Calu3 (cell line): ENCODE data around the gene FAM219A. TPM values are rescaled to one million over a fixed set of nuclear protein-coding genes. Genes with fewer than 3 reads are reported as not detected.
A peak's percentile ranks its signal among the peaks of the same experiment; 100 is the strongest.

ENCODE experiments used
- BruUV-seq: library from RNA; stranded (reverse); fragments of 400-500 nt; replicated peaks from 2 replicates; lab custom pipeline; 2021; lab: Mats Ljungman, UMichigan
- CTCF ChIA-PET: fragments of 300-600 bp; sonication (Branson Sonifier 250); formaldehyde crosslinking; loops from one replicate; lab custom pipeline; 2022; ENCODE audit warnings: antibody characterized with exemption; lab: Charles Lee
- DNase-seq: peaks from one replicate; pipeline ENCODE4 v3.0.0; 2022
- H3K27ac Mint-ChIP-seq: one replicate; pipeline ENCODE4 v1.8.0; 2022; ENCODE audit warnings: mixed read lengths; ENCODE audit not compliant: unreplicated experiment
- H3K27me3 Mint-ChIP-seq: one replicate; pipeline ENCODE4 v1.8.0; 2022; ENCODE audit warnings: mixed read lengths; ENCODE audit not compliant: unreplicated experiment
- H3K36me3 Mint-ChIP-seq: one replicate; pipeline ENCODE4 v1.8.0; 2022; ENCODE audit warnings: mild to moderate bottlenecking, moderate library complexity, mixed read lengths; ENCODE audit not compliant: insufficient read depth, unreplicated experiment
- H3K4me1 Mint-ChIP-seq: one replicate; pipeline ENCODE4 v1.8.0; 2022; ENCODE audit warnings: mild to moderate bottlenecking, low read depth, mixed read lengths; ENCODE audit not compliant: unreplicated experiment
- H3K4me3 Mint-ChIP-seq: one replicate; pipeline ENCODE4 v1.8.0; 2022; ENCODE audit warnings: mild to moderate bottlenecking, low read depth, moderate library complexity, mixed read lengths; ENCODE audit not compliant: unreplicated experiment
- H3K9me3 Mint-ChIP-seq: one replicate; pipeline ENCODE4 v1.8.0; 2022; ENCODE audit warnings: low read depth, mixed read lengths; ENCODE audit not compliant: unreplicated experiment
- CTCF ChIP-seq: fragments of 200-600 bp; IDR thresholded peaks from one replicate; pipeline ENCODE4 v1.8.0; 2022; ENCODE audit warnings: antibody characterized with exemption; ENCODE audit not compliant: unreplicated experiment
- intact Hi-C: fragments of 100-400 bp; cut with micrococcal nuclease; formaldehyde crosslinking; loops from one replicate; pipeline ENCODE4 v1.10.0; 2022; ENCODE audit not compliant: unreplicated experiment
- total RNA-seq: library from RNA; stranded (reverse); gene quantifications from 2 replicates; pipeline ENCODE4 v1.2.3, GENCODE V29; 2022

FAM219A gene
- total RNA-seq, 1 experiment from 2014 or later, result 13.1 TPM

- Mint-ChIP-seq H3K4me3 (no peak overlapping the region), H3K9me3 (no peaks in the 10 kb centered on the region), H3K36me3 (peaks cover 28% of the 10 kb centered on the region), H3K4me1 (peaks cover 33% of the 10 kb centered on the region), H3K27ac (peak overlapping the region; percentile 0), H3K27me3 (peaks cover 8% of the 10 kb centered on the region)
- CTCF ChIA-PET, result no interaction called here
- TF ChIP-seq CTCF, result no peak
- intact Hi-C loops, result no loop called here
- no peak for DNase-seq
- BruUV-seq, result no TSS peak
Measured at GRCh38 chr9:34374339-34374738, 84.0 kb downstream of the FAM219A start.

GRCh38 chr9:34373749-34374148 is 84.6 kb downstream of the FAM219A start:
- Mint-ChIP-seq H3K4me1 (peaks cover 27% of the 10 kb centered on the region), H3K27me3 (peaks cover 4% of the 10 kb centered on the region), H3K36me3 (peaks cover 28% of the 10 kb centered on the region), H3K9me3 (peaks cover under 1% of the 10 kb centered on the region), H3K4me3 (no peak overlapping the region), H3K27ac (peak overlapping the region; percentile 0)
- BruUV-seq, result no TSS peak
- TF ChIP-seq CTCF, result no peak
- CTCF ChIA-PET, result no interaction called here
- intact Hi-C loops, result no loop called here
- no peak for DNase-seq

GRCh38 chr9:34372467-34373011 is 85.8 kb downstream of the FAM219A start:
- CTCF ChIA-PET, result no interaction called here

GRCh38 chr9:34371886-34372466 is 86.4 kb downstream of the FAM219A start:
- Mint-ChIP-seq H3K4me1 (peaks cover 21% of the 10 kb centered on the region), H3K36me3 (peaks cover 25% of the 10 kb centered on the region), H3K4me3 (no peak overlapping the region), H3K27me3 (no peaks in the 10 kb centered on the region), H3K9me3 (peaks cover 3% of the 10 kb centered on the region), H3K27ac (no peak overlapping the region)
- TF ChIP-seq CTCF, result no peak
- DNase-seq, result no peak
- intact Hi-C loops, result no loop called here
- BruUV-seq, result no TSS peak
- CTCF ChIA-PET, result no interaction called here

More at GRCh38 chr9:34372467-34373011, 85.8 kb downstream of the FAM219A start:
- BruUV-seq, result no TSS peak
- intact Hi-C loops, result no loop called here
- no peaks in the 10 kb centered on the region for H3K27me3 Mint-ChIP-seq
- TF ChIP-seq CTCF, result no peak
- H3K4me3 Mint-ChIP-seq, result no peak overlapping the region
- H3K36me3 Mint-ChIP-seq, result peaks cover 28% of the 10 kb centered on the region
- DNase-seq, result no peak
- H3K9me3 Mint-ChIP-seq, result peaks cover 3% of the 10 kb centered on the region
- H3K27ac Mint-ChIP-seq, result no peak overlapping the region
- peaks cover 21% of the 10 kb centered on the region for H3K4me1 Mint-ChIP-seq
